A673 (cell line): ENCODE results near the gene SNAP29. TPM values are rescaled to one million over a fixed set of nuclear protein-coding genes. Genes with fewer than 3 reads are reported as not detected.

ENCODE experiments used
- Bru-seq: library from RNA; stranded (reverse); fragments of 400-500 nt; gene quantifications from one replicate; lab custom pipeline; 2021; lab: Mats Ljungman, UMichigan
- BruChase-seq, 2 experiments: library from RNA; stranded (reverse); fragments of 400-500 nt; gene quantifications; one replicate each; lab custom pipeline; 2021; lab: Mats Ljungman, UMichigan
- BruUV-seq: library from RNA; stranded (reverse); fragments of 400-500 nt; replicated peaks from 2 replicates; lab custom pipeline; 2021; lab: Mats Ljungman, UMichigan
- CTCF ChIA-PET: fragments of 300-600 bp; sonication (Branson Sonifier 250); formaldehyde crosslinking; loops from one replicate; lab custom pipeline; 2022; ENCODE audit warnings: antibody characterized with exemption; lab: Charles Lee
- POLR2A ChIA-PET: fragments of 300-600 bp; sonication (Branson Sonifier 250); formaldehyde crosslinking; loops from one replicate; lab custom pipeline; 2022; ENCODE audit warnings: antibody characterized with exemption; ENCODE audit not compliant: low non-redundant PET; lab: Charles Lee
- DNase-seq: peaks from one replicate; pipeline ENCODE4 v3.0.0-alpha.2; 2015; ENCODE audit warnings: low spot score
- H3K27ac ChIP-seq: fragments of 200-600 bp; sonication (generic); 2 replicates; pipeline ENCODE4 v1.5.1; 2016; ENCODE audit warnings: mixed run types, low read depth, mild to moderate bottlenecking, mixed read lengths, antibody characterized with exemption, low read length; ENCODE audit not compliant: poor library complexity, severe bottlenecking
- H3K27me3 ChIP-seq: fragments of 200-600 bp; sonication (generic); replicated peaks from 2 replicates; pipeline ENCODE4 v1.6.1; 2017; ENCODE audit warnings: mixed run types, low read depth, mild to moderate bottlenecking, mixed read lengths, antibody characterized with exemption, low read length; ENCODE audit not compliant: insufficient read depth, poor library complexity
- H3K36me3 ChIP-seq: fragments of 200-600 bp; sonication (generic); 2 replicates; pipeline ENCODE4 v1.6.1; 2016; ENCODE audit warnings: mixed run types, mild to moderate bottlenecking, mixed read lengths, antibody characterized with exemption, low read length; ENCODE audit not compliant: insufficient read depth, poor library complexity, severe bottlenecking
- H3K4me1 ChIP-seq: fragments of 200-600 bp; sonication (generic); 2 replicates; pipeline ENCODE4 v1.6.1; 2017; ENCODE audit warnings: mixed run types, mild to moderate bottlenecking, mixed read lengths, antibody characterized with exemption, low read length; ENCODE audit not compliant: insufficient read depth, poor library complexity, severe bottlenecking
- H3K4me3 ChIP-seq: fragments of 200-600 bp; sonication (generic); 2 replicates; pipeline ENCODE4 v1.5.1; 2016; ENCODE audit warnings: low read depth, mixed run types, mild to moderate bottlenecking, mixed read lengths, low read length; ENCODE audit not compliant: poor library complexity, severe bottlenecking
- H3K9me3 ChIP-seq: fragments of 200-600 bp; sonication (generic); 2 replicates; pipeline ENCODE4 v1.6.1; 2016; ENCODE audit warnings: mixed run types, low read depth, mild to moderate bottlenecking, mixed read lengths, antibody characterized with exemption, low read length; ENCODE audit not compliant: poor library complexity, severe bottlenecking
- EZH2 ChIP-seq: fragments of 200-600 bp; sonication (generic); IDR thresholded peaks from 2 replicates; pipeline ENCODE4 v1.6.1; 2017; ENCODE audit warnings: borderline replicate concordance, low read depth, mild to moderate bottlenecking, mixed read lengths, antibody characterized with exemption, low read length; ENCODE audit not compliant: poor library complexity, severe bottlenecking
- intact Hi-C: fragments of 100-400 bp; cut with micrococcal nuclease; formaldehyde crosslinking; loops from one replicate; pipeline ENCODE4 v1.10.0; 2022; ENCODE audit not compliant: unreplicated experiment
- long read RNA-seq: library from polyadenylated mRNA; stranded (forward); transcript quantifications from one replicate; pipeline ENCODE4 v2.0.0, GENCODE V29; 2022
- total RNA-seq: library from RNA; stranded (reverse); gene quantifications from 2 replicates; pipeline ENCODE4 v1.2.3, GENCODE V29; 2021
- TF ChIP-seq, protein P1 (sequence below): fragments of 300-800, 200-600 bp; sonication (generic); conservative IDR thresholded peaks from 2 replicates; pipeline ENCODE4 v1.5.1; 2017; ENCODE audit warnings: low read depth, mild to moderate bottlenecking, antibody characterized with exemption, low read length, moderate library complexity, mixed read lengths

SNAP29 gene
- total RNA-seq (34.0 and 35.3 TPM in 2 replicates), Bru-seq, nascent RNA (percentile 62 among the genes with signal in this experiment), BruChase-seq, experiment 1, labeled RNA remaining after a 2-hour chase (percentile 67 among the genes with signal in this experiment), BruChase-seq, experiment 2, labeled RNA remaining after a 6-hour chase (percentile 82 among the genes with signal in this experiment)
- long read RNA-seq, full-length matches to known transcripts: 61 of 71 reads
- long read RNA-seq, partial matches to known transcripts: 4 of 71 reads
- long read RNA-seq, other reads (novel, unspliced or antisense): 6 of 71 reads

- no peaks in the 10 kb centered on the region for H3K9me3 ChIP-seq
- no peaks in the 10 kb centered on the region for H3K36me3 ChIP-seq
- TF ChIP-seq, protein P1, sequence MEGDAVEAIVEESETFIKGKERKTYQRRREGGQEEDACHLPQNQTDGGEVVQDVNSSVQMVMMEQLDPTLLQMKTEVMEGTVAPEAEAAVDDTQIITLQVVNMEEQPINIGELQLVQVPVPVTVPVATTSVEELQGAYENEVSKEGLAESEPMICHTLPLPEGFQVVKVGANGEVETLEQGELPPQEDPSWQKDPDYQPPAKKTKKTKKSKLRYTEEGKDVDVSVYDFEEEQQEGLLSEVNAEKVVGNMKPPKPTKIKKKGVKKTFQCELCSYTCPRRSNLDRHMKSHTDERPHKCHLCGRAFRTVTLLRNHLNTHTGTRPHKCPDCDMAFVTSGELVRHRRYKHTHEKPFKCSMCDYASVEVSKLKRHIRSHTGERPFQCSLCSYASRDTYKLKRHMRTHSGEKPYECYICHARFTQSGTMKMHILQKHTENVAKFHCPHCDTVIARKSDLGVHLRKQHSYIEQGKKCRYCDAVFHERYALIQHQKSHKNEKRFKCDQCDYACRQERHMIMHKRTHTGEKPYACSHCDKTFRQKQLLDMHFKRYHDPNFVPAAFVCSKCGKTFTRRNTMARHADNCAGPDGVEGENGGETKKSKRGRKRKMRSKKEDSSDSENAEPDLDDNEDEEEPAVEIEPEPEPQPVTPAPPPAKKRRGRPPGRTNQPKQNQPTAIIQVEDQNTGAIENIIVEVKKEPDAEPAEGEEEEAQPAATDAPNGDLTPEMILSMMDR: no peak
- TF ChIP-seq EZH2: no peak
- H3K4me1 ChIP-seq: peaks cover 7% of the 10 kb centered on the region
- POLR2A ChIA-PET: interaction anchor here (0.6 kb wide), 1 partner anchor 9 kb away, joined by 3 read pairs; no protein-coding TSS in a partner anchor
- peak within 1 kb of the TSS; percentile 92 for H3K27ac ChIP-seq
- no TSS peak for BruUV-seq
- CTCF ChIA-PET: interaction anchor here (1.0 kb wide), 1 partner anchor 55 kb away, joined by 3 read pairs; no protein-coding TSS in a partner anchor
- intact Hi-C loops: no loop called here
- no peaks in the 10 kb centered on the region for H3K27me3 ChIP-seq
- H3K4me3 ChIP-seq: peak within 1 kb of the TSS; percentile 94
- DNase-seq: peak; percentile 99
These were observed at the start of gene SNAP29, which contains the start of gene PI4KA for GRCh38 chr22:20858615-20859416. SNAP29 (plus strand) TSS chr22:20859007; CDS start chr22:20859111, 104 bp downstream. PI4KA (minus strand) TSS chr22:20858811; CDS start chr22:20858725, 86 bp downstream.

DNA sequence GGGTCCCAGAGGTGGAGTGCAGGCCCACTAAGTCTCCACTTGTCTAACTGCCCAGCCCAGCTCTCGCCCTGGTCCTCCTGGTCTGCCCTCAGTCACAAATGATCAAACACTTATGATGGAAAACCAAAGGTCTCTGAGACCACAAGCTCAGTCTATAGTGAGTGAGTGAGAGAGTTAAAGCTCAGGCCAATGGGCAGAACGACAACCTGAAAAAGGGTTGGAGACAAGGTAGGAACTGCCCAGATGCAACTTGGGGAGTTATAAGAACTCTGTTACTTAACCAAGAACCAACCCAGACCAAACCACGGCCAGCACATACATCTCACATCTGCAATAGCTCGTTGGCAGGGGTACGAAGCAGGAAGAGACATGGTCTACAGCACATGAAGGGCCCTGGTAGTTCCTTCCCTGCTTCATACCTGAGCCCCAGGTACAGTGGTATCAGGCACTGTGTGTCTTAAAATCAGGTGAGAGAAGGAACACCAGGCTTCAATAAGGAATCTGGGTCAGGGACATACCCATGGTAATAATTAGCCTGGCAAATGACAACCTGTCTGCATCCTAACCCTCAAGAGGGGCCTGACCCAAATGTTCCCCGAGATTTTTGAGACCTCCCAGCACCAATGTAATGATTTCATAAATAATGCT lies 49.1 kb upstream of the SNAP29 start:
- POLR2A ChIA-PET: no interaction called here
- no peaks in the 10 kb centered on the region for H3K9me3 ChIP-seq
- TF ChIP-seq, protein P1: no peak
- TF ChIP-seq EZH2: no peak
- no peak overlapping the region for H3K27ac ChIP-seq
- no peaks in the 10 kb centered on the region for H3K27me3 ChIP-seq
- H3K4me1 ChIP-seq: no peaks in the 10 kb centered on the region
- H3K36me3 ChIP-seq: peaks cover 10% of the 10 kb centered on the region
- DNase-seq: no peak
- no peak overlapping the region for H3K4me3 ChIP-seq
- CTCF ChIA-PET: no interaction called here
- intact Hi-C loops: loop anchor here (10.0 kb wide), 1 partner anchor 135 kb away; no protein-coding TSS in a partner anchor
- no TSS peak for BruUV-seq

DNA sequence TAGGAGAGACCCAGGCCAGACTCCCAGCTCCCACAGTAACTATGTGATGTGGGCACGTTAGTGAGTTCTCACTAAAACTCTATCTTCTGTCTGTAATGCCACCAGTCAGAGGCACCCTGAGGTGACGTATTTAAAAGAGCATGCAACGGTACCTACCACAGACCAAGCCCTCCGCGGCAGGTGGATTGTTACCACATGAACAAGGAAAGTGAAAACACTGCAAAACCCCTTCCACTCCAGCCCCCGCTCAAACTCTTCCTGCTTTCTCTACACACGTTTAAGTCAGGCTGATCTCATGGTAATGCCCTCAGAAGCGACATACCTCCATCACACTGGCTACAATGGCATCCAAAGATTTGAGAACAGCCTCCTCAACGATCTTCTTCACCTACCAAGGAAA lies 48.2 kb upstream of the SNAP29 start:
- H3K36me3 ChIP-seq: peaks cover 8% of the 10 kb centered on the region
- BruUV-seq: no TSS peak

More for the DNA sequence above, 48.2 kb upstream of the SNAP29 start:
- Histone ChIP-seq H3K4me3 (no peak overlapping the region), H3K9me3 (no peaks in the 10 kb centered on the region), H3K27ac (no peak overlapping the region), H3K4me1 (no peaks in the 10 kb centered on the region), H3K27me3 (no peaks in the 10 kb centered on the region)
- CTCF ChIA-PET: no interaction called here
- intact Hi-C loops: no loop called here
- POLR2A ChIA-PET: no interaction called here
- DNase-seq: no peak
- TF ChIP-seq, protein P1: no peak
- TF ChIP-seq EZH2: no peak
